Smooth muscle cell of bladder (primary cell): ENCODE measurements around the gene DAZAP2. TPM values are rescaled to one million over a fixed set of nuclear protein-coding genes. Genes with fewer than 3 reads are reported as not detected.

ENCODE experiments used
- total RNA-seq: library from RNA; depleted of rRNA; stranded (reverse); fragments of >200 nt; gene quantifications from 2 replicates; pipeline ENCODE4 v1.2.3, GENCODE V29; 2014

The DAZAP2 gene, protein sequence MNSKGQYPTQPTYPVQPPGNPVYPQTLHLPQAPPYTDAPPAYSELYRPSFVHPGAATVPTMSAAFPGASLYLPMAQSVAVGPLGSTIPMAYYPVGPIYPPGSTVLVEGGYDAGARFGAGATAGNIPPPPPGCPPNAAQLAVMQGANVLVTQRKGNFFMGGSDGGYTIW
- 53.8 and 54.2 TPM in 2 replicates for total RNA-seq

DNA sequence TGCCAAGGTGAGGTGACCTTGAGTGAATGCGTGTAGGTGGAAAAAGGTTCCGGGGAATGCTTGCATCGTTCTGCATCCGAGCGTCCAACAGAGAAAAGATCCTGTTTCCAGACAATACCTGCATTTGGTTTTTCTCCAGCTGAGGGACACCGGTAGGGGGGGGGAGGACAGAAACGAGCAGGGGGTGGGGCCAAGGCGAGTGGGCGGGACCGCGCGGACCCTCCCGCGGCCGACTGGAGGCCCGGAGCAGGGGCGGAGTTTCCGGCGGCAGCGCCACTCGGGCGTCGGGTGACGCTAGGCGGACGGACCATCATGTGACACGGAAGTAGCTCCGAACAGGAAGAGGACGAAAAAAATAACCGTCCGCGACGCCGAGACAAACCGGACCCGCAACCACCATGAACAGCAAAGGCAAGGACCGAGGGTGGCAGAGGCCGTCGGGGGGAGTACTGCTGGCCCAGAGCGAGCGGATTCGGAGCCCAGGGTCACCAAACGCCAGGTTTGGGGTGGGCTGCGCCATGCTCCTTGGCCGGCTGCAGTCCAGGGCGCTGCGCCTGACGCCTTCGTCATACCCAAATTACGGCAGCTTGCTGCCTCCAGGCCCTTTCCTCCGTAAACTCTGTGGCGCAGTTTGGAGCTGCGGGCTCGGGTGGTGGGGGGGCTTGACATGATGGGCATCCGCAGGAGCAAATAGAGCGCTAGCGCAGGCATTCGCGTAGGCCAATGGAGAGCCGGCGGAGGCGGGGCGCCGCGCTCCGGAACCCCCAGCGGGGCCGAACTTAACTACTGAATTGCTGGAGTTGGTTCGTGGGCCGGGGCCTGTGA is at the start of gene DAZAP2:
TSS of gene DAZAP2 (plus strand) at position 317 of the 825 bp plus-strand sequence. CDS start at position 399, 82 bp downstream.

DNA sequence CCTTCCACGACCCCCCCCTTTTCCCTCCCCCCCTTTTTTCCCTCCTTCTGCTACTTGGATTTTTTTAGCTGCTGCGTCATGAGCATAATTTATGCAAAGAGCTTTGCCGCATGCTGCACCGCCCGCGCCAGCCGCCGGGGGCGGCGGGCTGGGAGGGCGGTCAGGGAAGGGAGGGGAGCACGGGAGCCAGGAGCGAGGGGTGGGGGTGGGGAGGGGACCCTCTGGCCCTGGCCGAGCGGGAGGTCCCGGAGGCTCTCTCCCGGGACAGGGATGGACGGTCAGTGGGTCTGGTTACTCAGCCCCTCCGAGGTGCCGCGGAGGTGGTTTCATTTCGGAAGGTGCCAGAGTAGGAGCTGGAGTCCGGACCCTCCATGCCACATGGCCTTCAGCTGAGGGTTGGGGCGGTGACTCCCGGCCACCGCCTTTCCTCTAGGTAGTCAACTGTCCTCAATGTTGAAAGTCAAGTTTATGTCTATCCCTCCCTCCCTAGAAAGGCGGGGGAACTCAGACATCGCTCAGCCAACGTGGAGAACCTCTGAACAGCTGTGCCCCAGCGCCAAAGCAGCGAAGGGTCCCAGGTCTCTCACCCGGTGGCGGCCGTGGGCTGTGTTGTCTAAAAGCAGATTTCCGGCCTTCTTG is 20.5 kb upstream of the DAZAP2 start, which contains the start of gene POU6F1:
TSS of gene POU6F1 (minus strand) at position 95 of the 639 bp plus-strand sequence. CDS start 11,226 bp downstream, outside the sequence.

DNA sequence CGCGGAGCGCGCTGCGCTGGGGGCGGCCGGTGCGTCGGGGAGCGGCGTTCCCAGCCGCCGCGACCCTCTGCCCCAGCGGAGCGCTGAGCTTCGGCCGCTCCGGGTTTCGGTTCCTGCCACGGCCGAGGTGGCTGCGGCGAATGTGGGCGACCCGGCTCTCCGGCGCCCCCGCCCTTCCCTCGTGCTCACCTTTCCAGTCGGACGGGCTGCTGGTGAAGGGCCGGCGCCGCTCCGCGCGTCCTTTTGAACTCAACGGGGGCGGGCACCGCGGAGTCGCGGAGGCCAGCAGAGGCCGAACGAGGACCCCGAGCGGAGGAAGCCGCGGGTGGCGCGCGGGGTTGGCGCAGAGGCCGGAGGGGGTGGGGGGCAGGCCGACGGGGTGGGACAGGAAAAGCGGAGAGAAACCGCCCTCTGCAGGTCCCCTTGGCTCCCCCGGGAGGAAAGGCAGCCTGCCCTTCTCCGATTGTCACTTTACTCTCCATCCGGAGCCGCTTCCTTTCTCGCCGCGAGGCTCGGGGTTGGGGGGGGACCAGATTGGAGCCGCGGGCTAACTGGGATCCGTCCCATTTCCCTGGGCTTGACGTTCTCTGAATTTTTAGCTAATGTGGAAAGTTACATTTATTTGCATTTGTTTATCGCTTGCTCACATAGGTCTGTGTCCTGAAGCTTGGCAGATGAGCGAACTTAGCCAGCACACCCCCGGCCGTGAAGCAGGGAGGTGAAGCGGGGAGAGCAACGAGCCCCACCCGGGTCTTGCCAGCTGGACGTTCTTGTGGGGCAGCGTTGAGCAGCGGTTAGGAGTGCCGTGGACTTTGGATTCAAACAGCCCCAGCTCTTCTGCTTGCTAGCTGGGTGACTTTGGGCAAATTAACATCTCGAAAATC is 31.7 kb downstream of the DAZAP2 start, which contains the start of gene SMAGP:
TSS of gene SMAGP (minus strand) at position 349 of the 884 bp plus-strand sequence. CDS start 1,137 bp downstream, outside the sequence.

Other genes starting within 250 kb of the DAZAP2 start
- 67.4 and 75.1 TPM in 2 replicates for gene SLC11A2, start 212.4 kb upstream of the DAZAP2 start, total RNA-seq
- 53.6 and 58.4 TPM in 2 replicates for gene LETMD1, start 190.5 kb upstream of the DAZAP2 start, total RNA-seq
- 9.4 and 15.0 TPM in 2 replicates for gene CSRNP2, start 155.2 kb upstream of the DAZAP2 start, total RNA-seq
- 5.8 and 8.0 TPM in 2 replicates for gene TFCP2, start 65.7 kb upstream of the DAZAP2 start, total RNA-seq
- 1.1 and 1.8 TPM in 2 replicates for gene POU6F1, start 20.8 kb upstream of the DAZAP2 start, total RNA-seq
- 2.0 and 2.6 TPM in 2 replicates for gene SMAGP, start 31.6 kb downstream of the DAZAP2 start, total RNA-seq
- not detected in 2 replicates for gene BIN2, start 85.3 kb downstream of the DAZAP2 start, total RNA-seq
- gene CELA1, start 107.9 kb downstream of the DAZAP2 start, total RNA-seq = not detected in 2 replicates
- 1.4 and 1.5 TPM in 2 replicates for gene GALNT6, start 152.6 kb downstream of the DAZAP2 start, total RNA-seq
- gene SLC4A8, start 186.0 kb downstream of the DAZAP2 start, total RNA-seq = 0.18 and 0.28 TPM in 2 replicates